ENCODE measurements around the gene TMEM185B.

TMEM185B gene

DNA sequence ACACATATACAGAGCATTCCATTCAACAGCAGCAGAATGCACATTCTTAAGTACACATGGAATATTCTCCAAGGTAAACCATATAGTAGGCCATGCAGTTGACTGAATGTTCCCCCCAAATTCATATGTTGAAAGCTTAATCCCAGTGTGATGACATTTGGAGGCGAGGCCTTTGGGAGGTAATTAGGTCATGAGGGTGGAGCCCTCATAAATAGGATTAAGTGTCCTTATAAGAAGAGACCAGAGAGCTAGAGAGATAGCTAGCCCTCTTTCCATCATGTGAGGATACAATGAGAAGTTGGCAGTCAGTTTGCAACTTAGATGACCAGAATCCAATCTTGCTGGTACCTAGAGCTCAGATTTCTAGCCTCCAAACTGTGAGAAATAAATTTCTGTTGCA is 27.6 kb downstream of the TMEM185B start:
- DNase-seq (ENCODE audit: low read depth): no peak
- H3K4me3 ChIP-seq (ENCODE audit: low read depth, low read length): no peak overlapping the region
- TF ChIP-seq, protein P1, sequence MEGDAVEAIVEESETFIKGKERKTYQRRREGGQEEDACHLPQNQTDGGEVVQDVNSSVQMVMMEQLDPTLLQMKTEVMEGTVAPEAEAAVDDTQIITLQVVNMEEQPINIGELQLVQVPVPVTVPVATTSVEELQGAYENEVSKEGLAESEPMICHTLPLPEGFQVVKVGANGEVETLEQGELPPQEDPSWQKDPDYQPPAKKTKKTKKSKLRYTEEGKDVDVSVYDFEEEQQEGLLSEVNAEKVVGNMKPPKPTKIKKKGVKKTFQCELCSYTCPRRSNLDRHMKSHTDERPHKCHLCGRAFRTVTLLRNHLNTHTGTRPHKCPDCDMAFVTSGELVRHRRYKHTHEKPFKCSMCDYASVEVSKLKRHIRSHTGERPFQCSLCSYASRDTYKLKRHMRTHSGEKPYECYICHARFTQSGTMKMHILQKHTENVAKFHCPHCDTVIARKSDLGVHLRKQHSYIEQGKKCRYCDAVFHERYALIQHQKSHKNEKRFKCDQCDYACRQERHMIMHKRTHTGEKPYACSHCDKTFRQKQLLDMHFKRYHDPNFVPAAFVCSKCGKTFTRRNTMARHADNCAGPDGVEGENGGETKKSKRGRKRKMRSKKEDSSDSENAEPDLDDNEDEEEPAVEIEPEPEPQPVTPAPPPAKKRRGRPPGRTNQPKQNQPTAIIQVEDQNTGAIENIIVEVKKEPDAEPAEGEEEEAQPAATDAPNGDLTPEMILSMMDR (IDR thresholded peaks at IDR 0.05; ENCODE audit: insufficient read depth, low read depth, low read length, missing control alignments): no peak

GRCh38 chr2:120192280-120192679 is 30.9 kb downstream of the TMEM185B start:
- DNase-seq (ENCODE audit: low read depth): no peak
- H3K4me3 ChIP-seq (ENCODE audit: low read depth, low read length): no peak overlapping the region
- TF ChIP-seq, protein P1 (IDR thresholded peaks at IDR 0.05; ENCODE audit: insufficient read depth, low read depth, low read length, missing control alignments): no peak

DNA sequence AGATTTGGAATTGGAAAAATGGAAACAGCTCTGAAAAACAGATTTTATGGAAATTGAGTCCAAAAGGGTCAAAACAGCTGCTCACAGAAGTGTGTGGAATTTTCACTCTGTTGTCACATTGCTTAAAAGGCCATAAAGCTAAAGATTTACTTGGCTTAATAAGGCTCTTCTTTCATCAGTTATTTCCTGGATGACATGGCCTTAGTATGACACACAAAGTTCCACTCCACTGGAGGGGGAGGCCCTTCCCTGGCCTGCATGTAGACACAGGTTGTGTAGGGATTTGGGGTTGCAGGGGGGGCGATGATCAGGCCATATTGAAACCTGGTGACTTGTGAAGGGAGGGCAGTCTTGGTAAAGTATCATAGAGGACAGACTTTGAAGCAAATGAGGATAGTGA is 34.0 kb downstream of the TMEM185B start:
- no peak overlapping the region for H3K4me3 ChIP-seq (ENCODE audit: low read depth, low read length)
- TF ChIP-seq, protein P1 (IDR thresholded peaks at IDR 0.05; ENCODE audit: insufficient read depth, low read depth, low read length, missing control alignments): no peak
- DNase-seq (ENCODE audit: low read depth): no peak

DNA sequence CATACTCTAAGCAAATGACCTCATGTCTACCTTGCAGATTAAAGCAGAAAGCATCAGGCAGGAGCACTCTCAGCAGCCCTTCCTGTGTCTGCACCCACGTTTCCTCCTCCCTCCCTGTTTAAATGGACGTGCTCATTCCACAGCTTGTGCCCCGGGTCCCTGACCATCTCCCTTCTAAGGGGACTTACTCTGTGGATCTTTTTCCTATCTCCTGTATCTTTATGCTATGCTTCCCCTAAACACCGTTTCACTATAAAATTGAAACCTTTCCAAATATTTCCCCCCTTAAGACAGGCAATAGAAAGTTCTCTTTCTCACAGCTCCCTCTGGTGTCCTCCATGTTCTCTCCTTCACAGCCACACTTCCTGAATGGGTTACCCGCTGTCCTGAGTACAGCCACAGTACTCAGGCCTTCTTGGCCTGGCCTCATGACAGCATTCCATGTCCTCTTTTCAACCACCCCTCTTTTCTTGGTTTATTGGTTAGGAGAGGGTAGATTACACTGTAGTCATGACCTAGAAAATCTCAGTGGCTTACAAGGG is 41.1 kb downstream of the TMEM185B start:
- DNase-seq (ENCODE audit: low read depth): no peak
- TF ChIP-seq, protein P1 (IDR thresholded peaks at IDR 0.05; ENCODE audit: insufficient read depth, low read depth, low read length, missing control alignments): no peak
- no peak overlapping the region for H3K4me3 ChIP-seq (ENCODE audit: low read depth, low read length)

GRCh38 chr2:120180066-120180465 is 43.1 kb downstream of the TMEM185B start:
- H3K4me3 ChIP-seq (ENCODE audit: low read depth, low read length): no peak overlapping the region
- TF ChIP-seq, protein P1 (IDR thresholded peaks at IDR 0.05; ENCODE audit: insufficient read depth, low read depth, low read length, missing control alignments): no peak
- no peak for DNase-seq (ENCODE audit: low read depth)

DNA sequence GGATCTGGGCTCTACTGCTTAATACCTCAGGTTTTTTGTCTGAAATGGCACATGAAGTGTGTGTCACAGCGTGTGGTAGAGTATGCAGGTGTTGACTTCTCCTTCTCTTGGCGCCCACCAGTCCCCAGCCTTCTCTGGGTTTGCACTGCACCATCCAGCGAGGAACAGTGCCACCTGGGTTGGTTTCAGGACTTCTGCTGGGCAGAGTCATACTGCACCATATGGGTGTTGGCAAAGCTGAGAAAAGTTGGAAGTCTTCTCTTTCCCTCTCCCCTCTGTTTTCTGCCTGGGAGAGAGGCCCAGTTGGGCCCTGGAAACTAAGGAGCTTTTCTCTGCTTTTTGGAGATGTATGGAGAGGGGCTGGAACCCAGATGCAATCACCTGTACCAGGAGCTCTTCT is 43.8 kb downstream of the TMEM185B start:
- TF ChIP-seq, protein P1 (IDR thresholded peaks at IDR 0.05; ENCODE audit: insufficient read depth, low read depth, low read length, missing control alignments): no peak
- no peak overlapping the region for H3K4me3 ChIP-seq (ENCODE audit: low read depth, low read length)
- no peak for DNase-seq (ENCODE audit: low read depth)

DNA sequence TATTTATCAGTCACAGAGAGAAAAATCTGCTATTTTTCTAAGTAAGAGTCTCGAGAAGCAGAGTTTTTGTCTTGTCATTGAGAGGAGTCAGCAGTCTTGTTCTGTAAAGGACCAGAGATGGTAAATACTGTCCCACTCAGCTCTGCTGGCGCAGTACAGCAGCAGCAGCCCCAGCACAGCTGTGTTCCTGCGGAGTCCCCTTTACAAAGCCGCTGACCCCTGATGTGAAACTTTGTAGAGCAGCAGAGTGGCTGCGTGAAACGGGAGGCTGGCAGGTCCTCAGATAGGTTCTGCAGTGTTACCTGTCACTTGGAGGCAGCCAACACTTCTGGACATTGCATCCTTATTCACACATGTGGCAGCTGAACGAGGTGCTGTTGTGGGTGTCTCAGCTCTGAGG is 45.2 kb downstream of the TMEM185B start:
- peak; percentile 48 for DNase-seq (ENCODE audit: low read depth)
- H3K4me3 ChIP-seq (ENCODE audit: low read depth, low read length): peak overlapping the region; percentile 69
- TF ChIP-seq, protein P1 (IDR thresholded peaks at IDR 0.05; ENCODE audit: insufficient read depth, low read depth, low read length, missing control alignments): no peak

Data from GM12865 (cell line).